ENCODE data around the gene CD34.
A peak's percentile ranks its signal among the peaks of the same experiment; 100 is the strongest.

Gene CD34

GRCh38 chr1:207873055-207873890 lies 37.7 kb downstream of the CD34 start:
- DNase-seq (ENCODE audit: low spot score) = no peak

GRCh38 chr1:207872621-207873020 lies 38.3 kb downstream of the CD34 start:
- no peak for DNase-seq (ENCODE audit: low spot score)

GRCh38 chr1:207871117-207871649 lies 39.7 kb downstream of the CD34 start:
- no peak for DNase-seq (ENCODE audit: low spot score)

- DNase-seq (ENCODE audit: low spot score) = no peak
Measured at GRCh38 chr1:207870306-207871031, 40.5 kb downstream of the CD34 start.

- no peak for DNase-seq (ENCODE audit: low spot score)
Measured at GRCh38 chr1:207869859-207870258, 41.1 kb downstream of the CD34 start.

- DNase-seq (ENCODE audit: low spot score) = peak; percentile 87
Measured at GRCh38 chr1:207868774-207869721, 41.9 kb downstream of the CD34 start.

GRCh38 chr1:207868251-207868773 lies 42.6 kb downstream of the CD34 start:
- peak; percentile 58 for DNase-seq (ENCODE audit: low spot score)

GRCh38 chr1:207867136-207868109 lies 43.5 kb downstream of the CD34 start:
- DNase-seq (ENCODE audit: low spot score) = no peak

GRCh38 chr1:207866471-207867135 lies 44.3 kb downstream of the CD34 start:
- DNase-seq (ENCODE audit: low spot score) = no peak

GRCh38 chr1:207863893-207864535 lies 46.9 kb downstream of the CD34 start:
- no peak for DNase-seq (ENCODE audit: low spot score)

- DNase-seq (ENCODE audit: low spot score) = no peak
Measured at GRCh38 chr1:207862241-207862787, 48.6 kb downstream of the CD34 start.

GRCh38 chr1:207861442-207862177 lies 49.3 kb downstream of the CD34 start:
- peak; percentile 3 for DNase-seq (ENCODE audit: low spot score)

GRCh38 chr1:207860531-207860930 lies 50.4 kb downstream of the CD34 start:
- peak; percentile 11 for DNase-seq (ENCODE audit: low spot score)

- DNase-seq (ENCODE audit: low spot score) = no peak
Measured at GRCh38 chr1:207858806-207859205, 52.1 kb downstream of the CD34 start.

GRCh38 chr1:207858281-207858680 lies 52.6 kb downstream of the CD34 start:
- DNase-seq (ENCODE audit: low spot score) = no peak

GRCh38 chr1:207857447-207857846 lies 53.5 kb downstream of the CD34 start:
- no peak for DNase-seq (ENCODE audit: low spot score)

- DNase-seq (ENCODE audit: low spot score) = no peak
Measured at GRCh38 chr1:207856276-207857023, 54.5 kb downstream of the CD34 start.

GRCh38 chr1:207854001-207854400 lies 56.9 kb downstream of the CD34 start:
- no peak for DNase-seq (ENCODE audit: low spot score)

Data from ecto neural progenitor cell (in vitro differentiated cells).